PC-3 (cell line): ENCODE results near the gene FAM168A.

Experiments
- CTCF ChIP-seq: fragments of 300-600 bp; sonication (generic); conservative IDR thresholded peaks from 2 replicates; pipeline ENCODE4 v1.5.1; 2017; ENCODE audit warnings: antibody characterized with exemption, low read depth, mild to moderate bottlenecking, low read length
- EZH2 ChIP-seq: fragments of 300-600 bp; sonication (generic); IDR thresholded peaks from one replicate; pipeline ENCODE4 v1.6.1; 2017; ENCODE audit warnings: antibody characterized with exemption, mild to moderate bottlenecking, low read length; ENCODE audit not compliant: unreplicated experiment
- EZH2phosphoT487 ChIP-seq: fragments of 300-600 bp; sonication (generic); IDR thresholded peaks from 2 replicates; pipeline ENCODE4 v1.6.1; 2018; ENCODE audit warnings: mild to moderate bottlenecking, antibody characterized with exemption, low read length, borderline replicate concordance

GRCh38 chr11:73518195-73518594 is 79.7 kb downstream of the FAM168A start:
- TF ChIP-seq CTCF = no peak
- TF ChIP-seq EZH2 = no peak
- no peak for TF ChIP-seq EZH2phosphoT487
